ENCODE data around the gene SETD2. TPM values are rescaled to one million over a fixed set of nuclear protein-coding genes. Genes with fewer than 3 reads are reported as not detected.

Gene SETD2
- total and polyA plus RNA-seq, 9 of the 15 experiments (the other 6 are each of a cell fraction or from before 2014, with no cell fraction given): 8.2 to 44.0 (median 33.6) TPM

DNA sequence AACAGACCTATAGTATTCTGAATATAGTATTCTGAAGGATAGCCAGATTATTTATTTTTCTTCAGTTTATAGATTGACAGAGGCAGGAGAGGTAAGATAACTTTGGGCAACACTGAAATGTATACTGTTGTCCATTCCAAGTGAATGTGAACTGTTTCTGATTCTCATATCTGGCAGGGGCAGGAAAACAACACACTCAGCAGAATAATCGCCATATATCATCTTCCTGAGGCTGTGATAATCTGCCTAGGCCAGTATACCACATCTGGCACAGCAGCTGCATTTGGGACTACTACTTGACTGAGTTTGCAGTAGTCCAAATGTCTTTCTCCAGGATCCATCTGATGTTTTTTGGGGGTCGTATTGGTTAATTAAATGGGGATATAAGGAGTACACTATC is 22.4 kb upstream of the SETD2 start (continued):
- no peak for TF ChIP-seq CBX8 (IDR thresholded peaks at IDR 0.05; ENCODE audit: borderline replicate concordance, extremely low read depth, low read depth, low read length, poor library complexity, severe bottlenecking)
- no peak for TF ChIP-seq DNMT1 (IDR thresholded peaks at IDR 0.05)
- no peak for TF ChIP-seq NRF1 (conservative IDR thresholded peaks at IDR 0.05 in 1 of 2, IDR thresholded peaks at IDR 0.05 in 1 of 2)
- TF ChIP-seq, protein P1, sequence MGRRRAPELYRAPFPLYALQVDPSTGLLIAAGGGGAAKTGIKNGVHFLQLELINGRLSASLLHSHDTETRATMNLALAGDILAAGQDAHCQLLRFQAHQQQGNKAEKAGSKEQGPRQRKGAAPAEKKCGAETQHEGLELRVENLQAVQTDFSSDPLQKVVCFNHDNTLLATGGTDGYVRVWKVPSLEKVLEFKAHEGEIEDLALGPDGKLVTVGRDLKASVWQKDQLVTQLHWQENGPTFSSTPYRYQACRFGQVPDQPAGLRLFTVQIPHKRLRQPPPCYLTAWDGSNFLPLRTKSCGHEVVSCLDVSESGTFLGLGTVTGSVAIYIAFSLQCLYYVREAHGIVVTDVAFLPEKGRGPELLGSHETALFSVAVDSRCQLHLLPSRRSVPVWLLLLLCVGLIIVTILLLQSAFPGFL (CRISPR knock-in tag; IDR thresholded peaks at IDR 0.05): no peak
- TF ChIP-seq HDAC1 (IDR thresholded peaks at IDR 0.05): no peak
- TF ChIP-seq KLF13 (tag; IDR thresholded peaks at IDR 0.05; ENCODE audit: borderline replicate concordance, low read depth): no peak
- peak; percentile 97 for TF ChIP-seq ZNF316 (IDR thresholded peaks at IDR 0.05)
- TF ChIP-seq, protein P2, sequence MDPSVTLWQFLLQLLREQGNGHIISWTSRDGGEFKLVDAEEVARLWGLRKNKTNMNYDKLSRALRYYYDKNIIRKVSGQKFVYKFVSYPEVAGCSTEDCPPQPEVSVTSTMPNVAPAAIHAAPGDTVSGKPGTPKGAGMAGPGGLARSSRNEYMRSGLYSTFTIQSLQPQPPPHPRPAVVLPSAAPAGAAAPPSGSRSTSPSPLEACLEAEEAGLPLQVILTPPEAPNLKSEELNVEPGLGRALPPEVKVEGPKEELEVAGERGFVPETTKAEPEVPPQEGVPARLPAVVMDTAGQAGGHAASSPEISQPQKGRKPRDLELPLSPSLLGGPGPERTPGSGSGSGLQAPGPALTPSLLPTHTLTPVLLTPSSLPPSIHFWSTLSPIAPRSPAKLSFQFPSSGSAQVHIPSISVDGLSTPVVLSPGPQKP (CRISPR knock-in tag; IDR thresholded peaks at IDR 0.05): no peak
- TF ChIP-seq, protein P3, sequence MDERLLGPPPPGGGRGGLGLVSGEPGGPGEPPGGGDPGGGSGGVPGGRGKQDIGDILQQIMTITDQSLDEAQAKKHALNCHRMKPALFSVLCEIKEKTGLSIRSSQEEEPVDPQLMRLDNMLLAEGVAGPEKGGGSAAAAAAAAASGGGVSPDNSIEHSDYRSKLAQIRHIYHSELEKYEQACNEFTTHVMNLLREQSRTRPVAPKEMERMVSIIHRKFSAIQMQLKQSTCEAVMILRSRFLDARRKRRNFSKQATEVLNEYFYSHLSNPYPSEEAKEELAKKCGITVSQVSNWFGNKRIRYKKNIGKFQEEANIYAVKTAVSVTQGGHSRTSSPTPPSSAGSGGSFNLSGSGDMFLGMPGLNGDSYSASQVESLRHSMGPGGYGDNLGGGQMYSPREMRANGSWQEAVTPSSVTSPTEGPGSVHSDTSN (CRISPR knock-in tag; IDR thresholded peaks at IDR 0.05; ENCODE audit: low read depth): no peak
- TF ChIP-seq, protein P3 (tag; conservative IDR thresholded peaks at IDR 0.05; ENCODE audit: low read depth): peak; percentile 57; the same call in 1 of the 2 replicates
- no peak for TF ChIP-seq MCM7 (IDR thresholded peaks at IDR 0.05)
